MM.1S (cell line): ENCODE data around the gene IGDCC3.

Experiments
- DNase-seq: peaks from one replicate; pipeline ENCODE4 v3.0.0-alpha.2; 2015
- H2AFZ ChIP-seq: fragments of 300-600 bp; sonication (generic); 2 replicates; pipeline ENCODE4 v1.6.0; 2016; ENCODE audit warnings: antibody characterized with exemption, low read length
- H3F3A ChIP-seq: fragments of 300-600 bp; sonication (generic); 2 replicates; pipeline ENCODE4 v1.6.1; 2016; ENCODE audit warnings: mild to moderate bottlenecking, antibody characterized with exemption, low read length, moderate library complexity, mixed read lengths; ENCODE audit not compliant: insufficient read depth
- H3K27ac ChIP-seq: fragments of 300-600 bp; sonication (generic); 2 replicates; pipeline ENCODE4 v1.5.1; 2016; ENCODE audit warnings: mild to moderate bottlenecking, low read length
- H3K27me3 ChIP-seq: fragments of 300-600 bp; sonication (generic); replicated peaks from 2 replicates; pipeline ENCODE4 v1.6.0; 2016; ENCODE audit warnings: low read length; ENCODE audit not compliant: insufficient read depth
- H3K36me3 ChIP-seq: fragments of 300-600 bp; sonication (generic); replicated peaks from 2 replicates; pipeline ENCODE4 v1.6.1; 2016; ENCODE audit warnings: mild to moderate bottlenecking, low read length, mixed read lengths; ENCODE audit not compliant: insufficient read depth
- H3K4me1 ChIP-seq: fragments of 300-600 bp; sonication (generic); 2 replicates; pipeline ENCODE4 v1.6.1; 2016; ENCODE audit warnings: low read length, mixed read lengths
- H3K4me2 ChIP-seq: fragments of 300-600 bp; sonication (generic); 2 replicates; pipeline ENCODE4 v1.6.0; 2016; ENCODE audit warnings: low read depth, low read length
- H3K4me3 ChIP-seq: fragments of 300-600 bp; sonication (generic); 2 replicates; pipeline ENCODE4 v1.5.1; 2016; ENCODE audit warnings: low read length, mixed read lengths
- H3K79me2 ChIP-seq: fragments of 300-600 bp; sonication (generic); 2 replicates; pipeline ENCODE4 v1.6.1; 2016; ENCODE audit warnings: mixed run types, low read length, mixed read lengths
- H3K9ac ChIP-seq: fragments of 300-600 bp; sonication (generic); 2 replicates; pipeline ENCODE4 v1.6.1; 2016; ENCODE audit warnings: low read length, mixed read lengths
- H3K9me2 ChIP-seq: fragments of 300-600 bp; sonication (generic); replicated peaks from 2 replicates; pipeline ENCODE4 v1.6.1; 2016; ENCODE audit warnings: mild to moderate bottlenecking, low read length, mixed read lengths; ENCODE audit not compliant: insufficient read depth
- H3K9me3 ChIP-seq: fragments of 300-600 bp; sonication (generic); replicated peaks from 2 replicates; pipeline ENCODE4 v1.6.1; 2016; ENCODE audit warnings: mild to moderate bottlenecking, low read length, mixed read lengths; ENCODE audit not compliant: insufficient read depth
- H4K20me1 ChIP-seq: fragments of 300-600 bp; sonication (generic); 2 replicates; pipeline ENCODE4 v1.6.1; 2016; ENCODE audit warnings: mild to moderate bottlenecking, low read length, moderate library complexity, mixed read lengths; ENCODE audit not compliant: insufficient read depth
- CTCF ChIP-seq: fragments of 300-600 bp; sonication (generic); IDR thresholded peaks from 2 replicates; pipeline ENCODE4 v1.5.1; 2016; ENCODE audit warnings: antibody characterized with exemption, low read length, mixed read lengths
- EZH2 ChIP-seq: fragments of 300-600 bp; sonication (generic); optimal IDR thresholded peaks from 2 replicates; pipeline ENCODE3; 2017; ENCODE audit warnings: low read depth, mild to moderate bottlenecking, antibody characterized with exemption, low read length, mixed read lengths
- EZH2phosphoT487 ChIP-seq: fragments of 300-600 bp; sonication (generic); IDR thresholded peaks from 2 replicates; pipeline ENCODE4 v1.6.1; 2018; ENCODE audit warnings: antibody characterized with exemption, low read length

Gene IGDCC3

GRCh38 chr15:65409036-65409631 lies 31.3 kb upstream of the IGDCC3 start:
- Histone ChIP-seq H2AFZ (peak overlapping the region; percentile 50; the same call in 1 of the 2 replicates), H3K4me3 (no peak overlapping the region), H3K9me3 (no peaks in the 10 kb centered on the region), H4K20me1 (no peaks in the 10 kb centered on the region), H3K9ac (no peak overlapping the region), H3K4me2 (peak overlapping the region; percentile 44), H3K36me3 (no peaks in the 10 kb centered on the region), H3K27ac (no peak overlapping the region), H3K79me2 (no peaks in the 10 kb centered on the region), H3K9me2 (no peaks in the 10 kb centered on the region), H3K27me3 (no peaks in the 10 kb centered on the region; the same call in 1 of the 2 replicates), H3K4me1 (peaks cover 9% of the 10 kb centered on the region), H3F3A (no peaks in the 10 kb centered on the region)
- TF ChIP-seq EZH2phosphoT487, result no peak
- TF ChIP-seq CTCF, result no peak
- no peak for TF ChIP-seq EZH2
- no peak for DNase-seq

GRCh38 chr15:65408324-65409035 lies 30.7 kb upstream of the IGDCC3 start:
- Histone ChIP-seq H3K27ac (no peak overlapping the region), H3K4me3 (no peak overlapping the region), H3K4me1 (peaks cover 9% of the 10 kb centered on the region), H3K9ac (no peak overlapping the region), H3K9me2 (no peaks in the 10 kb centered on the region), H4K20me1 (no peaks in the 10 kb centered on the region), H3F3A (no peaks in the 10 kb centered on the region), H3K79me2 (no peaks in the 10 kb centered on the region), H3K36me3 (no peaks in the 10 kb centered on the region), H2AFZ (no peak overlapping the region), H3K4me2 (no peak overlapping the region), H3K27me3 (no peaks in the 10 kb centered on the region; the same call in 1 of the 2 replicates), H3K9me3 (no peaks in the 10 kb centered on the region)
- DNase-seq, result no peak
- TF ChIP-seq EZH2, result no peak
- TF ChIP-seq EZH2phosphoT487, result no peak
- TF ChIP-seq CTCF, result no peak

- Histone ChIP-seq H2AFZ (no peak overlapping the region), H3K79me2 (no peaks in the 10 kb centered on the region), H3K36me3 (no peaks in the 10 kb centered on the region), H3K4me3 (no peak overlapping the region), H4K20me1 (no peaks in the 10 kb centered on the region), H3K27me3 (no peaks in the 10 kb centered on the region; the same call in 1 of the 2 replicates), H3K27ac (no peak overlapping the region), H3K4me2 (no peak overlapping the region), H3K9me2 (no peaks in the 10 kb centered on the region), H3K4me1 (peaks cover 9% of the 10 kb centered on the region), H3F3A (no peaks in the 10 kb centered on the region), H3K9ac (no peak overlapping the region), H3K9me3 (no peaks in the 10 kb centered on the region)
- TF ChIP-seq CTCF (no peak), EZH2phosphoT487 (no peak)
- no peak for DNase-seq
Observed at GRCh38 chr15:65406424-65407000, 28.7 kb upstream of the IGDCC3 start.
